GM19035 (cell line): Measurements from ENCODE around the gene NNMT.

Experiments used
- ATAC-seq: cut with Tn5 transposase; IDR thresholded peaks from one replicate; pipeline ENCODE4 v1.9.1; 2021; ENCODE audit not compliant: unreplicated experiment

The NNMT gene

DNA sequence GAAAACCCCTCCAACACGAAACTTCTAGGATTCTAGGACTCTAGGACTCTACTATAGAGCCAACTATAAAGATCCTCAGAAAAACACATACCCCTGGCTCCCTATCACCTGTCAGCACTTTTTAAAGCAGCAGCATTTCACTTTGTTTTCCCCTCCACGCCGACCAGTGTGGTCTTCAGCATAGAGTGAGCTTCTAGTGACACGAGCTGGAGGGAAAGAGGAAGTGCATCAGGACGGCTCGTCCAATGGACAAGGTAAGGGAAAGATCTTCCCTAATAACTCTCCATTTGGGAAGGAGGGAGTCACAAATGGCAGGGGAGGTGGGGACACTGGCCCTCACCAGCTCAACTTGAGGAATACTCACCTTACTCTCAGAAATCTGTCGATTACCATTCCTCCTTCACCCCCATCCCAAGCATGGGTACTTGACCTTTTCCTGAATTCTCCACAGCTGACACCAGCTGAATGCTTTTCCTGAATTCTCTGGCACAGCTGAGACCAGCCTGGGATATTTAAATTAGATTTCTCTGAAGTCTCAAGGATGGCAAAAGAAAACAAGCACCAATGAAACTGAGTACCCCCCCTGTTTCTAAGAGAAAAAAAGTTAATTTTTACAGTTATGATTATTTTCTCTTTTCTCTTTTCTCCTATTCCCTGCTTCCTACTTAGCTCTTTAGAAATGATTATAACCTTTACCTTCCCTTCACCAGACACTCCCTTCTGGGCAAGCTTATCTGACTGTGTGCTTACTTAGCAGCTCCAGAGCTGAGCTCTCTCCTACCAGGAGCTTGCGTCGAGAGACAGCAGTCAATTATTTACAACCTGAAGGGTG is 33.3 kb upstream of the NNMT start:
- ATAC-seq = no peak

- no peak for ATAC-seq
Measured at GRCh38 chr11:114263513-114264170, 32.6 kb upstream of the NNMT start.

GRCh38 chr11:114264381-114264780 is 31.8 kb upstream of the NNMT start:
- ATAC-seq = no peak

GRCh38 chr11:114265122-114265878 is 30.9 kb upstream of the NNMT start:
- ATAC-seq = no peak

DNA sequence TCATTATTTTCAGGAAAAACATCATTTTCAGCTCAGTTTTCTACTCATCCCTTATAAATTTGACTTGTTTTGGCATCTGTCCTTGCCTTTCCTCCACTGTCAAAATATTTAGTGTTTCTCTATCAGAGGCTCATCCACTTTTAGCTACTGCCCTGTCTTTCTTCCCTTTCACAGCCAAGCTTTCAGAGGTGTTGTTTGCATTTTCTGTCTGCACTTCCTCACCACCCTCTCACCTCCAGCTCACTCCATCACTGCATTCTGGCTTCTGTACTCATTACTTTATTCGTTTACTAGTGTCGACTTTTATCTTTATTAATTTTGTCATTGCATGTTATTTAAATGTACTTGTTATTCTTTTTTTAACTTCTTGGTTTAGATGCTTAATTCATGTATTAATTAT is 26.7 kb upstream of the NNMT start:
- no peak for ATAC-seq

DNA sequence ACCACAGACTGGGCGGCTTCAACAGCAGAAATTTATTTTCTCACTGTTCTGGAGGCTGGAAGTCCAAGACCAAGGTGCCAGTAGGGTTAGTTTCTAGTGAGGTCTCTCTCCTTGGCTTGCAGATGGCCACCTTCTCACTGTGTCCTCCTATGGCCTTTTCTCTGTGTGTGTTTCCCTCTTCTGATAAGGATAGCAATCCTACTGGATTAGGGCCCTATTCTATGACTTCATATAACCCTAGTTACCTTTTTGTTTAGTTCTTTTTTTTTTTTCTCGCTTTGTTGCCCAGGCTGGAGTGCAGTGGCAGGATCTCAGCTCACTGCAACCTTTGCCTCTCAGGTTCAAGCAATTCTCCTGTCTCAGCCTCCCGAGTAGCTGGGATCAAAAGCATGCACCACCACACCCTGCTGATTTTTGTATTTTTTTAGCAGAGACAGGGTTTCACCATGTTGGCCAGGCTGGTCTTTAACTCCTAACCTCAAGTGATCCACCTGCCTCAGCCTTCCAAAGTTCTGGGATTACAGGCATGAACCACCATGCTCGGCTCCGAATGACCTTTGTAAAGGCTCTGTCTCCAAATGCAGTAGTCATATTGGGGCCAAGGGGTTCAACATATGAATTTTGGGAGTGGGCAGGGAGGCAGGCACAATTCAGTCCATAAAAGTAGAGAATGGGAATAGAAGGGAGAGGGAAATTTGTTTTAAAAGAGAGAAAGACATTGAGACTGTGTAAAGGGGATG is 25.5 kb upstream of the NNMT start:
- no peak for ATAC-seq

GRCh38 chr11:114271316-114271715 is 24.9 kb upstream of the NNMT start:
- ATAC-seq = no peak

DNA sequence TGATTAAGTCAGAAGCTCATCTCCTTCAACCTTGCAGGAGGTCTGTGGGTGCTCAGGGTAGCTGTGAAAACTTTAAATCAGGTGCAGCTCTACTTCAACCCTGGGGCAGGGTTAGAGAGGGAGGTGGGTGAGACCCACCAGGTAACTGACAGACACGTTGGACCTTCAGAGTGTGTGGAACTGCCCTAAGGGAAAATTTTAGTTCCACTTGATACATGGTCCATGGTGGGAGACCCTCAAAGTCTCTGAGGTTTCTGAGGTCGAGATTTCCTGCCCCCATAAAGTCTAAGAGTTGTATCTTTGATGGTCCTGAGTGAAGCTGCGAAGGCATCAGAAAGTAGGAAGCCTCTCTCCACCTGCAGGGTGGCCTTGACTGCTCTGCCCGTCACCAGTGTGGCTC is 23.9 kb upstream of the NNMT start:
- no peak for ATAC-seq

GRCh38 chr11:114273071-114273470 is 23.1 kb upstream of the NNMT start:
- no peak for ATAC-seq

DNA sequence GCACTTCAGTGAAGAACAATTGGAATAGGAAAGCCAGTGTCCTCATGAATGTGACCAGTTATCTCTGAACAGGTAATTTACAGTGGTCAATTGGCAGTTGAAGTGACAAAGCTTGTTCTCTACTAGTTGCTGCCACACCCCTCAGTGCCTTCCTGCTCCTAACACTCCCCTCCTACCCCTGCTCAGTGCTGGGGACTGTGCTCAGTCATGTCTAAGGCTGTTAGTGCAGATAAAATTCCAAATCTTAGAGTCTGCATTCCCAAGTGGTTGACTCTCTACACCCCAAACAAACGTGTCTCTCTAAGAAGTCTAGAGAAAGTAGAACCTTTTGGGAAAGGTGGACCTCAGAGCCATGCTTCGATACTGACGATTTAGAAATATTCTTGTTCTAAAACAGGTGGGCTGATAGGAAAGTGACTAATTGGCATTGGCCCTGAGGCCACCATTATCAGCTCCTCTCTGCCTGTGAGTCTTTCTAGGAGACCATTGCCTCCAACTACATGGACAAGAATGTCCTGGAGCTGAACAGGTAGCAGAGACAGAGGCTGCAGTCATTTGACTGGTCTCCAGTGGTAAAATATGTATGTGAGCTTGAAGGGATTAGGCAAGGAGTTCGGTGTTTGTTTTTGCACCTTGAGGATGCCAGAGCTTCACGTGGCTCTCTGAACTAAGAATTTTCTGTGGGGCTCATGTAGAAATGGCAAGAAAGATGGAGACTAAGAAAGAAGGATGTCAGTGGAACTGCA is 22.1 kb upstream of the NNMT start:
- ATAC-seq = no peak

- no peak for ATAC-seq
Measured at GRCh38 chr11:114274637-114275036, 21.6 kb upstream of the NNMT start.

- no peak for ATAC-seq
Measured at GRCh38 chr11:114275280-114275679, 20.9 kb upstream of the NNMT start.

- no peak for ATAC-seq
Measured at GRCh38 chr11:114276077-114276476, 20.1 kb upstream of the NNMT start.

GRCh38 chr11:114277637-114278341 is 18.4 kb upstream of the NNMT start:
- ATAC-seq = no peak

GRCh38 chr11:114278342-114279065 is 17.7 kb upstream of the NNMT start:
- ATAC-seq = no peak

GRCh38 chr11:114279792-114280546 is 16.2 kb upstream of the NNMT start:
- no peak for ATAC-seq

- ATAC-seq = no peak
Measured at GRCh38 chr11:114280696-114281095, 15.5 kb upstream of the NNMT start.

DNA sequence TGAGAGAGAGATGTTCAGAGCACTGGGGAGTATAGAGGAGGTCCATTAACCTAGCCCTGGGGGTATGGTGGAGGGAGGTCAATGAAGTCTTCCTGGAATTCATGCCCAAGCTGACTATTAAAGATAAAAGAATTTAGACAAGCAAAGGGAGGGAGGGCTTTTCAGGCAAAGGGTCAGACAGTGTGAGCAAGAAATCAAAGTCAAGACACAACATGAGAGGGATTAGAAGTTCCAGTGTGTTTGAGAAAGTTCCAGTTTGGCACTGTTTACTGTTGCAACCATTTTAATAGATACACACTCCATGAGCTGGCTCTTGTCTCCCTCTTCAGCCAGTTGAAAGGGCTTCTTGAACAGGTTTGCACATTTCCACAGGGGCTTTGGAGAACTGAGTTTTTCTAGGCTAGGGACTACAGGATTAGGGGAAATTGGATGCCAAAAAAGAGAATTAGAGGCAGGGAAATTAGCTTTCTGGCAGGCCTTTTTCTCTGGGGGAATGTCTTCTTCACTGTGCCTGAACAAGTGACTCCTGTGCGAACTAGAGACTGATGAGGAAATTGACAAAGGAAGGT is 14.7 kb upstream of the NNMT start:
- ATAC-seq = no peak
